ENCODE data around the gene ELF1.
"Not testable (repeated sequence)": the region's sequence is repeated elsewhere in the genome, so short reads cannot be mapped to it uniquely, and the experiment has no call there.

- not testable (repeated sequence) for TF ChIP-seq CTCF, POLR2A (IDR thresholded peaks at IDR 0.05)
Observed at GRCh38 chr13:40909541-40910200, 109.4 kb downstream of the ELF1 start.

Data from ovary (tissue), 3 donors.